HG03139 (cell line): ENCODE measurements around the gene TMEM240.
"Not testable (repeated sequence)": the region's sequence is repeated elsewhere in the genome, so short reads cannot be mapped to it uniquely, and the experiment has no call there.

ENCODE experiments used
- ATAC-seq: cut with Tn5 transposase; IDR thresholded peaks from one replicate; pipeline ENCODE4 v1.9.1; 2021; ENCODE audit not compliant: unreplicated experiment

Gene TMEM240

DNA sequence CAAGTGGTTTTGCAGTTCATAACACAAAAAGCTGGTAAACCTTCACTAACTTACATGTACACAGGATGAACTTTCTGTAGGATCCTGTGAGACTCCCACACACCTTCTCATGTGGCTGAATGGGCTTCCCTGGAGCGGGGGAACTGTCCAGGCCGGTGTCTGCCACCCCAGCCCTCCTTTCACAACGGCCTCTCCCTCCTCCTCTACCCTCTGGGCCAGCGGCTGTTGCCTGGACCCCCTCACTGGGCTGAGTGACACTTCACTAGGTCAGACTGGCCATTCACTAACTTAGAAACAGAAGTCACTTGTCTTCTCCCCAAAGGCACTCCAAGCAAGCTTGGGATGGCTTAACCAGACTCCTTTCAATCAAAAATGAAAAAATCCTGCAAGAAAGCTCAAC is 18.2 kb upstream of the TMEM240 start:
- no peak for ATAC-seq

DNA sequence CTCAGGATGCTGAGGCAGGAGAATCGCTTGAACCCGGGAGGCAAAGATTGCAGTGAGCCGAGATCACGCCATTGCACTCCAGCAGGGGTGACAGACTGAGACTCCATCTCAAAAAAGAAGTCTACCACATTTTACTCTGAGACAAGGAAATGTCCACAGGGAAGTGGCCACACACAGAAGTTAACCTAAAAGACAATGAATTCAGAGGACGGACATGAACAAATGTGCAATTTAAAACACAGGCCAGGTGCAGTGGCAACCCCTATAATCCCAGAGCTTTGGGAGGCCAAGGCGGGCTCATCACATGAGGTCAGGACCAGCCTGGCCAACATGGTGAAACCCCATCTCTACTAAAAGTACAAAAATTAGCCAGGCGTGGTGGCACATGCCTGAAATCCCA is 17.3 kb upstream of the TMEM240 start:
- not testable (repeated sequence) for ATAC-seq

DNA sequence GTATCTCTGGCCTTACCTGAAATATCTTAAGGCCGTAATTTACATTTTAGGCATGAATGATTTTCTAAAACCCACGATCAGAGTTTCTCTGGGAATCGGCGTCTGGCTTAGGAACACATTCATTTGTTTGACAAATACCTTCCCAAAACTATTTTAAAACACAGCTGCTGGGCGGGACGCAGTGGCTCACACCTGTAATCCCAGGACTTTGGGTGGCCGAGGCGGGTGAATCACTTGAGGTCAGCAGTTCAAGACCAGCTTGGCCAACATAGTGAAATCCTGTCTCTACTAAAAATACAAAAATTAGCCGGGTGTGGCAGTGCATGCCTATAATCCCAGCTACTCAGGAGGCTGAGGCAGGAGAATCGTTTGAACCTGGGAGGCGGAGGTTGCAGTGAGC is 16.5 kb upstream of the TMEM240 start:
- ATAC-seq = not testable (repeated sequence)

DNA sequence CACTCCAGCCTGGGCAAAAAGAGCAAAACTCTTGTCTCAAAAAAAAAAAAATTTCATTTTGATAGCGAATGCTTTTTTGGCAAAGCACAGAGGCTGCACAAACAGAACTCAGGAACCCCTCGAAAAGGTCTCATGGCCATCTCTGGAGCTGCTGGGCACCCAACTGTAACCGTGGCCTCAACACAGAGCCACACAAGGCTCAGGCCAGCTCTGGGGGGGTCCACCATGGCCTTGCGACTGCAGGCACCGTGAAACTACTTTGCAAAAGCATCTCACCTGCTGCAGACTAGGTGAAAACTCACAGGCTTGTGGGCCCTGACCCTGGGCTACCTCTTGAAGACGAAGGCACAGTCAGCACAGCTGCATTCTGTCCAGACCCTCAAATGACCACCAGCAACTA is 16.1 kb upstream of the TMEM240 start:
- ATAC-seq = no peak

DNA sequence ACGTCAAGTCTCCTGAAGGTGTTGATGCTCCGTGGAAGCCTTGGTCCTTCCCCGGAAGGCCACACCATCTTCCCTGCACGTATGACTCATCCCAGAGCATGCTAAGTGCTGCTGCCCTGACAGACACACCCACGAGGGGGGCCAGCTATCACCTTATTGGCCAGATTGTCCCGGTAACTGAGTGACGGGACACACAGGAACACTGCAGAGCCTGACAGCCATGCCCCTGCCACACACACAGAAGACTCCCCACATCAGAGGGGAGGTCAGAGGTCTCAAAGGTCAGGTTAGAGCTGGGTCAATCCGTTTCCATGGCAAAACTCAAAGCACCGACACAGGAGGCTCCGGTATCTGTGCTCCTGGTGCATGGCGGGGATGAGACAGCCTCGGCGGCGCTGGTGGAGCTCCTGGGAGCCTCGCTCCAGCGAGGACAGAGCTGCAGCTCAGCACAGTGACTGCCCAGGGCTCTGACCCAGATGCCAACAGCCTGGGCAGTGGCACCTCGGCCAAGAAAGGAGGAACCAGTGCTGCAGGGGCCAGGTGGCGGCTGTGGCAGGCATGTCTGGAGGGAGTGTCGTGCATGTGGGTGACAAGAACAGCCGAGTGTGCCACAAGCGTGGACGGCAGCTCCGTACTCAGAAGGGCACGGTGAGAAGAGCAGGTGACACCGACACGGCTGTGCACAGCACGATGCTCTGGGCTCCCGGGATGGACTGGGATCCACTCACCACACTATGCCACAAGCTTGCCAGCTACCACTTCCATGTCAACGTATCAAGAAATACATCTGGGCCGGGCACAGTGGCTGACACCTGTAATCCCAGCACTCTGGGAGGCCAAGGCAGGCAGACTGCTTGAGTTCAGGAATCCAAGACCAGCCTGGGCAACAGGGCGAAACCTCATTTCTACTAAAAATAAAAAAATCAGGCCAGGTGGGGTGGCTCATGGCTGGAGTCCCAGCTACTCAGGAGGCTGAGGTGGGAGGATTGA is 14.8 kb upstream of the TMEM240 start:
- no peak for ATAC-seq

DNA sequence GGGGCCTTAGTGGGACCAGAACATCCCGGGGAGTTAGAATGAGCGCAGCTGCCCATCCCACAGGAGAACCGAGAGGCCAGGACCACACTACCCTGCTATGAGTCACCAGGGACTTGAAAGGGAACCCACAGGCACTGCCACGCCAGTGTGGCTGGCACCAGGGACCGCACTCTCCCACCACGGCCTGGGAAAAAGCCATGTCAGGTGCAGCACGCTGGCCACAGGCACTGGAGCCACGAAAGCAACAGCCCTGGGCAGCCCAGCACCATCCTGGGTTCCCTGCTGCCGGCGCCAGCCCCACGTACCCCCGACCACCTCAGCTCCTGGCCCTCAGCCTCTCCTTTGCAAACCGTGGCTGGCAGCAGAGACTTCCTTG is 14.1 kb upstream of the TMEM240 start:
- no peak for ATAC-seq

DNA sequence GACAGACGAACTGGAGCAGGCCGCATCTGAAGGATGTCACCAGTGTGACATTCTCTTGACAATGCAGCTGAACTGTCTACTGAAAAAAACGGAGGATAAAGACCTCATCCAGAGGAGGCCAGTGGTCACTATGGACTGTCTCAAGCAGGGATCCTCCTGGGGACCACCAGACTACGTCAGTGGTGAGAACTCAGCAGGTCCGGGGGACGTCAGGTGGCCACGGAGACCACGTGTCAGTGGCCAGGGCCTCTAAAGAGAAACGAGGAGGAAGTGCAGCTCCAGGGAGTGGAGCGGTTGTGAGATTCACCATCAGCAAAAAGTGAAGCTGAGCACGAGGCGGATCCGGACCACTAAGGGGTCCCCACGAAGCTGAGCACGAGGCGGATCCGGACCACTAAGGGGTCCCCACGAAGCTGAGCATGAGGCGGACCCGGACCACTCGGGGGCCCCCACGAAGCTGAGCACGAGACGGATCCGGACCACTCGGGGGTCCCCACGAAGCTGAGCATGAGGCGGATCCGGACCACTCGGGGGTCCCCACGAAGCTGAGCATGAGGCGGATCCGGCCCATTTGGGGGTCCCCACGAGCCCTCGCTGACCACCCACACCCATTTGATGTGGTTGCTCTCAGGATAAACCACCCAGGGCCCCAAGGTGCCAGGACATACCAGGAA is 13.5 kb upstream of the TMEM240 start:
- ATAC-seq = no peak

DNA sequence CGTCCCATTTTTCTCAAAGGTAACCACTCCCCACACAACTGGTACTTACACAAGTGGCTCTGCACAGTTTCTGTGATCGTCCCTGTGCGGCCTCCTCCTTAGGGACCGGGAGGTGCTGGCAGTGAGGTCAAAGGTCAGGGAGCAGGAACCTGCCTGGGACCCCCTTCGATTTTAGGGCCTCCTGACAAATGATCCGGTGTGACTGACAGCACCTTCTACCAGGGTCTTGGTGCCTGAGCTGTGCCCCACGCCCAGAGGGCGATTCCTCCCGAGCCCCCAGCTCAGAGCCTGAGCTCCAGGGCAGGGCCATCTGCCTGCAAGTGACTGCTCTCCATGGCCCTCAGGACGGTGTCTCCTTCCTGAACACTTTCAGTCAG is 11.8 kb upstream of the TMEM240 start:
- ATAC-seq = no peak

DNA sequence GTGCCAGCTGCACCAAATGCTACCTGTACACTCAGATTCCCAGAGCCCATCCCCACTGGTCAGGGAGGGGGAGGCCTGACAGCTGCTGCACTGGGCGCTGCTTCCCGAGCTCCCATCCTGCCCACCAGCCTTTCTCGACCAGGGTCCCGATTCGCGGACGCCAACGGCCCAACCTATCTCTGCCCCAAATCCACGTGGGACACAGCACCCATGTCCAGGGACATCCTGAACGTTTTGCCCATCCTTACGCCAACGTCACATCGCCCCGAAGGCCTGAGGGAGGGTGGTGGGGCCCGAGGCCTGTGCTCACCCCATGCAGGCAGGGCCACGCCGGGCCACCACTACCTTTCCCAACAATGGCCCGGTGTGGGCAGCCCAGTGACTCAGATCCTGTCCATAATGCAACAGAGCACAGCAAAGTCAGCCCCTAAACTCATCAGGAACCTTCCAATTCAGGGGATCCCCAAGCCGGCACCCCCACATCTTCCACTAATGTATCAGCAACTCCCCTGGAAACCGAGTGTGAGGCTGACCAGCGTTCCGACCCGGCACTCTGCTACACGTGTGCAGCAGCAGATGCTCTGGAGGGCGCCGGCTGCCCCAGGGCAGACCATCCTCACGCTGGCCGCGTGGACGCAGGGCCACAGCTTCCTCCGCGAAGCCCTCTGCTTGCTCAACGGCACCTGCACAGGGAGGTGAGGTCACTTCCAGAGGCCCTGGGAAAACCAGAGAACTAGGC is 11.3 kb upstream of the TMEM240 start:
- no peak for ATAC-seq

DNA sequence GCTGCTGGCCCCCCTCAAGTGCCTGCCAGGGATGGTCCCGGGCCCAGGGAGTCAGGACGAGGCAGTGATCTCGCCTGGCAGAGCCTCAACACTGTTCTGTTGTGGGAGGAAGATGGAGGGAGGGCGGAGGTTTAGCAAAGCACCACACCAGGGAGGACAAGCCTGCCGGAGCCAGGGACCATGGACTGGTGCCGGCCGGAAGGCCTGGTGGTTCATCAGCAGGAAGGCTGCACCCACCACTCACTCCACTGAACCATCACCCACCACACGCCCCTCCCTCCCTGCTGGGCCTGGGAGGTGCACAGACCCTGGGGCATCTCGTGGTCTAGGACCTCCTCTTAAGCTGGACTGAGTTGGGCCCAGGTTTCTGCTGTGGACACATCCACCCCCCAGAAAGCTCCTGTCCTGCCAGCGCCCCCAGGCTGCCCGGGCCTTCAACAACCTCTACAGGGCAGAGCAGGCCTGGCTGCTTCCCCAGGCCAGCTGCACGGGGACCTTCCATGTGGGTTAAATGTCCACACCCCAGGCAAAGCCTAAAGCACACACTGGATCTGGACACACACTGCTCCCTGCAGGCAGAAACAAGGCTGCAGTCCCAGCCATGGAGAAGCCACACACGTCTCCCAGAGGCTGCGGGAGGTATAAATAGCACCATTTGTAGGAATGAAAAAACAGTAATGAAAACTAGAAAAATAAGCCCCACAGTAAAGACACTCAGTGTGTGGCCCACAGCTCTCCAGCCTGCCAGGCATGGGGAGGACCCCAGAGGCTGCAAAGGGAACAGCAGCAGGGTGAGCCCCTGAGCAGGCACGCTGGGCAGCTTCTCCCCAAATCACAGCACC is 10.4 kb upstream of the TMEM240 start:
- ATAC-seq = no peak

DNA sequence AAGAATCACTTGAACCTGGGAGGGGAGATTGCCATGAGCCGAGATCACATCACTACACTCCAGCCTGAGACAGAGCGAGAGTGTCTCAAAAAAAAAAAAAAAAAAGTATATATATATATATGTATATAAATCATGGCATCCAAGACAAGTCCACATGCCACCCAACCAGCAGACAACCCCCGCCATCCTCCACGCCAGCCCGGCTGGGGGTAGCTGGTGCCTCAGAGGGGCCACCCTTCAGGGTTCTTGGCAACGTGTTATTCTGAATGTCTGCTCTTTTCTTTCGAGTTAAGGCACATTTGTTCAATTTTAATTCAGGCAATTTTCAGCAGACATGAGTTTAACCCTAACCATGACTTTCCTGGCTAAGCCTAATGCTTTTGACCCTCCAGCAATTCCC is 9.7 kb upstream of the TMEM240 start:
- ATAC-seq = no peak

DNA sequence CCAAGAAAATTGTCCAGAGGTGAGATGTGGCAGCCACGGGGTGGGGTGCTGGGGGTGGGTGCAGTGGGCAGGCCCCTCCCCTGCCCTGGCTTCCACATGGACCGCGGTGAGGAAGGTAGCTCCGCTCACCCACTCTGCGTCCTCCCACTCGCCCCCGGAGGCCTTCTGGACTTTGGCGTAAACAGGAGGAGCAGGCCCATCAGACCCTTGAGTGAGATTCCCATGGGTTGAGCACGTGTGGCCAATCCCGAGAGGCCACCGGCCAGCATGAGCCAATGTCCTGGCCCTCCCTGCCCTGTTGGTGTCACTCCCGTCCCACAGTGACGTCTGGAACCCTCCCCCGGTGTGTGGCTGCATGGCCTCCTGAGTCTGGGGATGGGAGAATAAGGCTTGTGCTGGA is 8.2 kb upstream of the TMEM240 start:
- ATAC-seq = no peak

DNA sequence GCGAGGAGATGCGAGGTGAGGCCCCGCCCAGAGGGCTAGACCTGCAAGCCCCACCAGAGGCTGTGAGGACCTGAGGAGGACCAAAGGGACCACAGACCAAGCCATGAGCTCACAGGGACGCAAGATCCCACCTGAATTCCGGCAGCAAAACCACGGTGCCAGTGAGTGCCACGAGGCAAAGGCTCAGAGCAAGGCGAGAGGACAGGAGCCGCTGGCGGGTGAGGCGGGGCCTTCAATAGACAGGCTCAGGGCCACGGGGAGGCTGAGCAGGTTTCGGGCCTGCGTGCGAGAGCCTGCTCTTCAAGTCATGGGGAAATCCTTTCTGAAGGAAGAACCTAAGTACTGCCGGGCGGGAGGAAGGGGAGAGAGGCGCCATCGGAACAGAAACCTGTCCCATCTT is 7.1 kb upstream of the TMEM240 start:
- no peak for ATAC-seq

DNA sequence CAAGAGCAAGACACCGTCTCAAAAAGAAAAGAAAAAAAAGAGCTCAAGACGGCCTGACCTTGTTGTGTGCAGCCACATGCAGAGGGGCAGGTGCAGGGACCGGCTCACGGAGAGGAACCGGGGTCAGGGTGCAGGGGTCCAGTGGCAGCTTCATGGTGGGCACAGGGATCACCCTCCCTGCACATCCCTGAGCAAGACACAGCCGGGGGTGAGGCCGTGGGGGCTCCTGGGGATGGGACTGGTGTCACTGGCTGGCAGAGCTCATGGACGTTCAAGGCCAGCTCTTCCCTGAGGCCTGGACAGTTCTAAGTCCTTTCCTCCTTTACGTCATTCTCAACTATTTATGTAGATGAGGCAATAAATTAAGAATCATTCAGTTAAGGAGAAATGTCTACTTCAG is 6.6 kb upstream of the TMEM240 start:
- no peak for ATAC-seq

DNA sequence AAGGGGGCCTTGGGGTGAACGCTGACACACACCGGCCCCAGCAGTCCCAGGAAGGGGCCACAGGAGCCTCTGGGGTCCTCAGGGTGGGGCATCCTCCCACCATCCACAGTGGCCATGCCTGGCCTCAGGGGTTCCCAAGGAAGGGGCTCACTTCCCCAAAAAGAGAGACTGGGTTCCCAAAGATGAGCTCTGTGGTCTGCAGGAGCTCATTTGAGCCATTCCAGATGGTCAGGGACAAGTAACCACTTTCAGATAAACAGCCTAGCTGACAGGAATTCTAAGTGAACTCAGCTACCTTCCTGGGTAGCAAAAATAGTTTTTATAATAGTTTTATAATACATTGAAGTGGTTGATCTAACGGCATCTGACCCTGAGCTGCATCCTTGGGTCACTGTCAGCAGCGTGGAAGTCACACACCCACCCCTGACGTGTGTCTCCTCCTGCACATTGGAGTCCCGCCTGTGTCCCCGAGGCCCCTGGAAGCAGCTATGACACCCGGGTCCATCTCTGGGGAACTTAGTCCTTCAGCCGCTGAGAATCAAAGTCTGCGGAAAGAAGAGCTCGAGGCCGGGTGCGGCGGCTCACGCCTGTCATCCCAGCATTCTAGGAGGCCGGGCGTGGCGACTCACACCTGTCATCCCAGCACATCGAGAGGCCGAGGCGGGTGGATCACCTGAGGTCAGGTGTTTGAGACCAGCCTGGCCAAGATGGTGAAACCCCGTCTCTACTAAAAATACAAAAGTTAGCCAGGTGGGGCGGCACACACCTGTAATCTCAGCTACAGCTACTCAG is 5.7 kb upstream of the TMEM240 start:
- ATAC-seq = no peak

DNA sequence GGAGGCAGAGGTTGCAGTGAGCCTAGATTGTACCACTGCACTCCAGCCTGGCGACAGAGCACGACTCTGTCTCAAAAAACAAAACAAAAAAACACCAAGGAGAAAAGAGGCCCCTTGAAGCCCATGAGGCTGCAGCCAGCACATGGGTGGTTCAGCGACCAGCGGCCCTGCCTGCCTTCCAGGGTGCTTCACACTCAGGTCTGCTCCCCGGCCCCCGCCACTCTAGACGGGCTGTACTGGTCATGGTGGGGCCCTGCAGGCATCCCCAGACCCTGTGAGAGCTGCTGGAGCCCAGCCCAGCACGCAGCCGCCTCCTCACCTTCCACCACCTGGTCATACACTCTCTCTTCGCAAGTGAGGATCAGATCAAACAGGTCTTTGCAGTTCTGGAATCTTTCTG is 4.1 kb upstream of the TMEM240 start:
- ATAC-seq = no peak

DNA sequence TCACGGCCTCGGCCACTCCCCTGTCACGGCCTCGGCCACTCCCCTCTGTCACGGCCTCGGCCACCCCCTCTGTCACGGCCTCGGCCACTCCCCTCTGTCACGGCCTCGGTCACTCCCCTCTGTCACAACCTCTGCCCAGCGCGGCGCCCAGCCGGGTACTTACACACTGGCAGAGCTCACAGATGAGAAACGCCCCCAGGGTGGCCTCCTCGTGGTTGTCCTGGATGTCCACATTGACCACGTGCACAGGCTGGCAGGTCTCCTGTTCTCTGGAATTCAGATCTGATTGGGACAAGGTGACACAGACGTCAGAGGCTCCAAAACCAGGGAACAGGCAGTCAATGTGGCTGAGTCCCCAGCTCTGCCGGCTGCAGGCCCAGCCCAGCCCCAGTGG is 3.3 kb upstream of the TMEM240 start:
- no peak for ATAC-seq

DNA sequence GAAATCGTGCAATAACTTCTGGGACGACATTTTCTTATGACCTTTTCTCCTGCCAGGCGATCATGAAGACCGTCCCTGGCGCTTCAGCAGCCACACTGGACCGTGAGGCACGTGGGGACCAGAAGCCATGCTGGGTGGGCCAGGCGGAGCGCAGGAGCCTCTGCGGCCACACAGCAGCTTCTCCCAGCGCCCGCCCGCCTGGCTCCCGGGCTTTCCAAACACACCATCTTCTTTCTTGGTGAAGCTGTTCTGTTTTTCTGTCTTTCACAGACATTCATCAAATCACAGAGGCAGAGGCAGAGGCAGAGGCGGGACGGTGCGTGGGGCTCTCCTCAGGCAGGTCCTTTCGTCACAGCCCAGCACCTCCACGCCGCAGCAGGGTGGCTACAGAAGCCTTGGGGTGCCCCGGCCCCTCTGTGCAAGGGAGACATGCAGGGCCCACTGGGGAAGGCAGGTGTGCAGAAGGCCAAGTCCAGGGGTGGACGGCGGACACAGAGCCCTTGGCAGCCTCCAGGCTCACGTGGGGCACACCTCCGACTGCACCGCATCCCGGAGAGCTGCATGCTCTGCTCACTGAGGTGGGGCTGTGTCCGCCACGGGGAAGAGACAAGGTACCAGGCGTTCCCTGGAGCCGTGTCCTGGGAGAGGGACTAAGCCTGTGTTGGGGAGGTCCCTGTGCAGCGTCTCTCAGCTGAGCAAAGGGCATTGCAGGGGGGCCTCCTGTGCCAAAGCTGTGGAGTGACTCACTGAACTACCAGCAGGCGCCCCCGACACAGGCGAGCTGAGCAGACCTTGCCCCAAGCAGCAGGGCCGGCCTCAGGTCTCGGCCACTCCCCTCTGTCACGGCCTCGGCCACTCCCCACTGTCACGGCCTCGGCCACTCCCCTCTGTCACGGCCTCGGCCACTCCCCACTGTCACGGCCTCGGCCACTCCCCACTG is 2.6 kb upstream of the TMEM240 start:
- ATAC-seq = no peak
